H9 (cell line): ENCODE data around the gene PDZRN4. TPM values are rescaled to one million over a fixed set of nuclear protein-coding genes. Genes with fewer than 3 reads are reported as not detected.

Source experiments
- DNase-seq: peaks from one replicate; pipeline ENCODE4 v3.0.0-alpha.2; 2017
- H2AFZ ChIP-seq: one replicate; pipeline ENCODE4 v1.6.1; 2013; ENCODE audit warnings: mild to moderate bottlenecking, low read length, control low read depth, moderate library complexity
- H2AK5ac ChIP-seq: 2 replicates; pipeline ENCODE4 v1.6.1; 2013; ENCODE audit warnings: low read length, control low read depth, mixed read lengths; ENCODE audit not compliant: insufficient read length
- H2BK120ac ChIP-seq: one replicate; pipeline ENCODE4 v1.6.1; 2013; ENCODE audit warnings: low read depth, mild to moderate bottlenecking, low read length, control low read depth, inconsistent platforms; ENCODE audit not compliant: poor library complexity, severe bottlenecking
- H2BK12ac ChIP-seq: 2 replicates; pipeline ENCODE4 v1.6.1; 2013; ENCODE audit warnings: low read length, control low read depth, mixed read lengths, low read depth; ENCODE audit not compliant: insufficient read length
- H2BK15ac ChIP-seq: 2 replicates; pipeline ENCODE4 v1.6.1; 2013; ENCODE audit warnings: low read depth, low read length, control low read depth
- H2BK20ac ChIP-seq: one replicate; pipeline ENCODE4 v1.6.1; 2013; ENCODE audit warnings: low read depth, mild to moderate bottlenecking, low read length, control low read depth, inconsistent platforms; ENCODE audit not compliant: poor library complexity, severe bottlenecking
- H2BK5ac ChIP-seq: 2 replicates; pipeline ENCODE4 v1.6.1; 2013; ENCODE audit warnings: low read length, control low read depth, mixed read lengths; ENCODE audit not compliant: insufficient read length
- H3K14ac ChIP-seq: 2 replicates; pipeline ENCODE4 v1.6.1; 2013; ENCODE audit warnings: low read length, control low read depth; ENCODE audit not compliant: insufficient read depth
- H3K18ac ChIP-seq: 2 replicates; pipeline ENCODE4 v1.6.1; 2013; ENCODE audit warnings: low read depth, mild to moderate bottlenecking, mixed read lengths, low read length, control low read depth; ENCODE audit not compliant: insufficient read length
- H3K23ac ChIP-seq: 2 replicates; pipeline ENCODE4 v1.6.1; 2013; ENCODE audit warnings: low read length, control low read depth, mixed read lengths, low read depth; ENCODE audit not compliant: insufficient read length
- H3K23me2 ChIP-seq: 2 replicates; pipeline ENCODE4 v1.6.1; 2013; ENCODE audit warnings: low read depth, mild to moderate bottlenecking, mixed read lengths, low read length, control low read depth; ENCODE audit not compliant: insufficient read length, poor library complexity, severe bottlenecking
- H3K27ac ChIP-seq: 2 replicates; pipeline ENCODE4 v1.5.1; 2013; ENCODE audit warnings: low read length, control low read depth, mixed read lengths, low read depth; ENCODE audit not compliant: insufficient read length
- H3K27me3 ChIP-seq: 2 replicates; pipeline ENCODE4 v1.6.1; 2013; ENCODE audit warnings: low read length, control low read depth, inconsistent platforms; ENCODE audit not compliant: insufficient read depth
- H3K4ac ChIP-seq: 2 replicates; pipeline ENCODE4 v1.6.1; 2013; ENCODE audit warnings: low read depth, mild to moderate bottlenecking, control low read depth, inconsistent platforms, low read length, moderate library complexity
- H3K4me1 ChIP-seq: 2 replicates; pipeline ENCODE4 v1.6.1; 2013; ENCODE audit warnings: low read length, control low read depth, inconsistent platforms; ENCODE audit not compliant: insufficient read depth
- H3K4me2 ChIP-seq: 2 replicates; pipeline ENCODE4 v1.6.1; 2013; ENCODE audit warnings: low read length, control low read depth, mixed read lengths; ENCODE audit not compliant: insufficient read length, insufficient read depth
- H3K56ac ChIP-seq: 2 replicates; pipeline ENCODE4 v1.6.1; 2013; ENCODE audit warnings: low read depth, mild to moderate bottlenecking, mixed read lengths, low read length, control low read depth; ENCODE audit not compliant: insufficient read length
- H3K79me1 ChIP-seq: 2 replicates; pipeline ENCODE4 v1.6.1; 2013; ENCODE audit warnings: low read depth, mild to moderate bottlenecking, moderate library complexity, low read length, control low read depth, inconsistent platforms; ENCODE audit not compliant: insufficient read depth, poor library complexity, severe bottlenecking
- H3K79me2 ChIP-seq: 2 replicates; pipeline ENCODE4 v1.6.1; 2013; ENCODE audit warnings: low read length, control low read depth, inconsistent platforms; ENCODE audit not compliant: insufficient read depth
- H3K9ac ChIP-seq: 2 replicates; pipeline ENCODE4 v1.6.1; 2013; ENCODE audit warnings: low read length, control low read depth, mixed read lengths; ENCODE audit not compliant: insufficient read length; ENCODE audit errors: extremely low read depth
- H3K9me3 ChIP-seq: one replicate; pipeline ENCODE4 v1.6.1; 2013; ENCODE audit warnings: low read depth, low read length, inconsistent platforms; ENCODE audit not compliant: control insufficient read depth
- H3T11ph ChIP-seq: one replicate; pipeline ENCODE4 v1.6.1; 2013; ENCODE audit warnings: mild to moderate bottlenecking, low read length, control low read depth, inconsistent platforms
- H4K20me1 ChIP-seq: one replicate; pipeline ENCODE4 v1.6.1; 2013; ENCODE audit not compliant: control insufficient read depth, insufficient read length, insufficient read depth
- H4K5ac ChIP-seq: 2 replicates; pipeline ENCODE4 v1.6.1; 2013; ENCODE audit warnings: low read depth, mild to moderate bottlenecking, mixed read lengths, low read length, control low read depth; ENCODE audit not compliant: insufficient read length
- H4K8ac ChIP-seq: replicated peaks from 2 replicates; pipeline ENCODE4 v1.6.1; 2013; ENCODE audit warnings: low read length, control low read depth, mixed read lengths, low read depth; ENCODE audit not compliant: insufficient read length
- H4K91ac ChIP-seq: 2 replicates; pipeline ENCODE4 v1.6.1; 2013; ENCODE audit warnings: low read depth, mild to moderate bottlenecking, moderate library complexity, mixed read lengths, low read length, control low read depth; ENCODE audit not compliant: insufficient read length
- H3K27ac Mint-ChIP-seq, 3 experiments: 2 replicates in 2 of 3; 3 replicates in 1 of 3; pipeline ENCODE4 v1.8.0; 2020 to 2021; ENCODE audit warnings: mixed read lengths in 3 of 3, mild to moderate bottlenecking in 1 of 3, moderate library complexity in 1 of 3
- H3K27me3 Mint-ChIP-seq: 2 replicates; pipeline ENCODE4 v1.8.0; 2021; ENCODE audit warnings: low read depth, mild to moderate bottlenecking, moderate library complexity, mixed read lengths
- H3K36me3 Mint-ChIP-seq, 3 experiments: 2 replicates in 2 of 3; 3 replicates in 1 of 3; pipeline ENCODE4 v1.8.0; 2020 to 2021; ENCODE audit warnings: low read depth in 3 of 3, mixed read lengths in 3 of 3; ENCODE audit not compliant: insufficient read depth in 1 of 3
- H3K4me1 Mint-ChIP-seq, 2 experiments: 2 replicates each; pipeline ENCODE4 v1.8.0; 2020; ENCODE audit warnings: mixed read lengths in 2 of 2
- H3K4me3 Mint-ChIP-seq, 2 experiments: 2 replicates in 1 of 2; 3 replicates in 1 of 2; pipeline ENCODE4 v1.8.0; 2020 to 2021; ENCODE audit warnings: mild to moderate bottlenecking in 2 of 2, mixed read lengths in 2 of 2, moderate library complexity in 1 of 2
- H3K9me3 Mint-ChIP-seq, 2 experiments: 2 replicates in 1 of 2; 3 replicates in 1 of 2; pipeline ENCODE4 v1.8.0; 2020; ENCODE audit warnings: mild to moderate bottlenecking in 2 of 2, mixed read lengths in 2 of 2, moderate library complexity in 1 of 2
- CTCF ChIP-seq: fragments of 200-600 bp; sonication (generic); conservative IDR thresholded peaks from 3 replicates; pipeline ENCODE4 v1.8.0; 2021; ENCODE audit warnings: antibody characterized with exemption, mild to moderate bottlenecking
- total RNA-seq: library from RNA; stranded (reverse); gene quantifications from 2 replicates; pipeline ENCODE4 v1.2.1, GENCODE V29; 2021

Gene PDZRN4
- total RNA-seq, 1 experiment from 2014 or later: not detected

GRCh38 chr12:41356181-41356580 lies 168.1 kb downstream of the PDZRN4 start:
- H3K9me3 Mint-ChIP-seq: peaks cover 4% of the 10 kb centered on the region in 2 experiments; a peak in 4 of 5 replicates
- no peaks in the 10 kb centered on the region for H3K9me3 ChIP-seq
- no peaks in the 10 kb centered on the region for H3K79me2 ChIP-seq
- H2BK5ac ChIP-seq: no peak overlapping the region
- H4K20me1 ChIP-seq: no peaks in the 10 kb centered on the region
- no peaks in the 10 kb centered on the region for H3K23me2 ChIP-seq
- H3K18ac ChIP-seq: no peak overlapping the region
- H2BK120ac ChIP-seq: no peak overlapping the region
- no peak overlapping the region for H2AK5ac ChIP-seq
- no peaks in the 10 kb centered on the region for H3K27me3 Mint-ChIP-seq
- H3K56ac ChIP-seq: no peak overlapping the region
- H2BK12ac ChIP-seq: no peak overlapping the region
- H3K4me2 ChIP-seq: no peak overlapping the region
- H4K8ac ChIP-seq: no peak overlapping the region
- no peak overlapping the region for H3K14ac ChIP-seq
- H4K91ac ChIP-seq: no peak overlapping the region
- H3K9ac ChIP-seq: no peak overlapping the region
- no peak overlapping the region for H3K27ac ChIP-seq
- DNase-seq: no peak
- H3K4me1 ChIP-seq: no peaks in the 10 kb centered on the region
- H2BK20ac ChIP-seq: no peak overlapping the region
- H4K5ac ChIP-seq: no peak overlapping the region
- no peak overlapping the region for H3K23ac ChIP-seq
- H3K27ac Mint-ChIP-seq: no peak overlapping the region
- peaks cover 2 to 7% (median 4%) of the 10 kb centered on the region in 3 experiments; a peak in 4 of 7 replicates for H3K36me3 Mint-ChIP-seq
- no peak for TF ChIP-seq CTCF
- no peaks in the 10 kb centered on the region for H3K27me3 ChIP-seq
- no peak overlapping the region for H3T11ph ChIP-seq
- H3K4ac ChIP-seq: no peak overlapping the region
- no peak overlapping the region for H2BK15ac ChIP-seq
- no peak overlapping the region for H3K4me3 Mint-ChIP-seq
- H3K79me1 ChIP-seq: no peaks in the 10 kb centered on the region
- no peaks in the 10 kb centered on the region for H3K4me1 Mint-ChIP-seq
- no peak overlapping the region for H2AFZ ChIP-seq
